ENCODE measurements around the gene DPP7.
"Not testable (repeated sequence)": the region's sequence is repeated elsewhere in the genome, so short reads cannot be mapped to it uniquely, and the experiment has no call there.

The DPP7 gene

GRCh38 chr9:137139468-137140150 lies 25.1 kb upstream of the DPP7 start:
- H3K4me1 ChIP-seq (ENCODE audit: control insufficient read depth, insufficient read depth, low read length) = no peaks in the 10 kb centered on the region
- H3K4me3 ChIP-seq (ENCODE audit: insufficient read depth, low read depth, low read length) = no peak overlapping the region
- 44% methylated on average over 37 of the region's 37 CpGs for WGBS, 2 experiments
- H3K27ac ChIP-seq (ENCODE audit: insufficient read depth, low read depth, low read length, poor library complexity, severe bottlenecking) = no peak overlapping the region
- no peaks in the 10 kb centered on the region for H3K36me3 ChIP-seq (ENCODE audit: control insufficient read depth, insufficient read depth, low read length)
- peaks cover 95% of the 10 kb centered on the region for H3K27me3 ChIP-seq (ENCODE audit: control insufficient read depth, insufficient read depth, low read length, poor library complexity, severe bottlenecking)
- no peaks in the 10 kb centered on the region for H3K9me3 ChIP-seq (ENCODE audit: control insufficient read depth, low read length)

GRCh38 chr9:137138722-137139467 lies 24.4 kb upstream of the DPP7 start, which contains the start of gene GRIN1:
Gene GRIN1 (plus strand): TSS chr9:137139154. CDS start chr9:137139487, 333 bp downstream.
- H3K4me1 ChIP-seq (ENCODE audit: control insufficient read depth, insufficient read depth, low read length) = no peaks in the 10 kb centered on the region
- no peak within 1 kb of the TSS for H3K27ac ChIP-seq (ENCODE audit: insufficient read depth, low read depth, low read length, poor library complexity, severe bottlenecking)
- peaks cover 98% of the 10 kb centered on the region for H3K27me3 ChIP-seq (ENCODE audit: control insufficient read depth, insufficient read depth, low read length, poor library complexity, severe bottlenecking)
- WGBS, 2 experiments = 12% methylated on average over 104 of the region's 104 CpGs
- no peaks in the 10 kb centered on the region for H3K36me3 ChIP-seq (ENCODE audit: control insufficient read depth, insufficient read depth, low read length)
- no peaks in the 10 kb centered on the region for H3K9me3 ChIP-seq (ENCODE audit: control insufficient read depth, low read length)
- no peak within 1 kb of the TSS for H3K4me3 ChIP-seq (ENCODE audit: insufficient read depth, low read depth, low read length)

GRCh38 chr9:137138058-137138721 lies 23.7 kb upstream of the DPP7 start:
- Histone ChIP-seq H3K27ac (ENCODE audit: insufficient read depth, low read depth, low read length, poor library complexity, severe bottlenecking) (no peak overlapping the region), H3K4me3 (ENCODE audit: insufficient read depth, low read depth, low read length) (no peak overlapping the region), H3K27me3 (ENCODE audit: control insufficient read depth, insufficient read depth, low read length, poor library complexity, severe bottlenecking) (peaks cover 97% of the 10 kb centered on the region), H3K36me3 (ENCODE audit: control insufficient read depth, insufficient read depth, low read length) (no peaks in the 10 kb centered on the region), H3K4me1 (ENCODE audit: control insufficient read depth, insufficient read depth, low read length) (no peaks in the 10 kb centered on the region), H3K9me3 (ENCODE audit: control insufficient read depth, low read length) (no peaks in the 10 kb centered on the region)
- WGBS, 2 experiments = 16 to 20% methylated on average over 25 of the region's 25 CpGs

- peaks cover 94% of the 10 kb centered on the region for H3K27me3 ChIP-seq (ENCODE audit: control insufficient read depth, insufficient read depth, low read length, poor library complexity, severe bottlenecking)
- no peak overlapping the region for H3K4me3 ChIP-seq (ENCODE audit: insufficient read depth, low read depth, low read length)
- no peaks in the 10 kb centered on the region for H3K36me3 ChIP-seq (ENCODE audit: control insufficient read depth, insufficient read depth, low read length)
- 75 to 77% methylated on average over 23 of the region's 23 CpGs for WGBS, 2 experiments
- no peak overlapping the region for H3K27ac ChIP-seq (ENCODE audit: insufficient read depth, low read depth, low read length, poor library complexity, severe bottlenecking)
- no peaks in the 10 kb centered on the region for H3K9me3 ChIP-seq (ENCODE audit: control insufficient read depth, low read length)
- H3K4me1 ChIP-seq (ENCODE audit: control insufficient read depth, insufficient read depth, low read length) = no peaks in the 10 kb centered on the region
Observed at GRCh38 chr9:137136881-137137607, 22.5 kb upstream of the DPP7 start.

- 48% methylated on average over 27 of the region's 27 CpGs for WGBS, 2 experiments
- Histone ChIP-seq H3K9me3 (ENCODE audit: control insufficient read depth, low read length) (no peaks in the 10 kb centered on the region), H3K4me3 (ENCODE audit: insufficient read depth, low read depth, low read length) (no peak overlapping the region), H3K4me1 (ENCODE audit: control insufficient read depth, insufficient read depth, low read length) (no peaks in the 10 kb centered on the region), H3K27me3 (ENCODE audit: control insufficient read depth, insufficient read depth, low read length, poor library complexity, severe bottlenecking) (peaks cover 94% of the 10 kb centered on the region), H3K27ac (ENCODE audit: insufficient read depth, low read depth, low read length, poor library complexity, severe bottlenecking) (no peak overlapping the region), H3K36me3 (ENCODE audit: control insufficient read depth, insufficient read depth, low read length) (no peaks in the 10 kb centered on the region)
Observed at GRCh38 chr9:137136261-137136880, 21.8 kb upstream of the DPP7 start.

DNA sequence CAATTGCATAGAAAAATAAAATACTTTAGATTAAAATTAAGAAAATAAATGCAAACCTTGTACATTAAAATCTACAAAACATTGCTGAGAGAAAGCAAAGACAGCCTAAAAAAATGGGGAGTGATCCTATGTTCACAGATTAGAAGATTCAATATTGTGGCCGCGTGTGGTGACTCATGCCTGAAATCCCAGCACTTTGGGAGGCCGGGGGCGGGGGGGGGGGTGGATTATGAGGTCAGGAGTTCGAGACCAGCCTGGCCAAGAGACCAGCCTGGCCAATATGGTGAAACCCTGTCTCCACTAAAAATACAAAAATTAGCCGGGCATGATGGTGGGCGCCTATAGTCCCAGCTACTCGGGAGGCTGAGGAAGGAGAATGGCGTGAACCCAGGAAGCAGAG lies 20.6 kb upstream of the DPP7 start:
- WGBS, 2 experiments = 78% methylated on average over 9 of the region's 9 CpGs
- H3K9me3 ChIP-seq (ENCODE audit: control insufficient read depth, low read length); H3K4me1 ChIP-seq (ENCODE audit: control insufficient read depth, insufficient read depth, low read length); H3K27ac ChIP-seq (ENCODE audit: insufficient read depth, low read depth, low read length, poor library complexity, severe bottlenecking); H3K36me3 ChIP-seq (ENCODE audit: control insufficient read depth, insufficient read depth, low read length); H3K4me3 ChIP-seq (ENCODE audit: insufficient read depth, low read depth, low read length): not testable (repeated sequence)
- peaks cover 94% of the 10 kb centered on the region for H3K27me3 ChIP-seq (ENCODE audit: control insufficient read depth, insufficient read depth, low read length, poor library complexity, severe bottlenecking)

DNA sequence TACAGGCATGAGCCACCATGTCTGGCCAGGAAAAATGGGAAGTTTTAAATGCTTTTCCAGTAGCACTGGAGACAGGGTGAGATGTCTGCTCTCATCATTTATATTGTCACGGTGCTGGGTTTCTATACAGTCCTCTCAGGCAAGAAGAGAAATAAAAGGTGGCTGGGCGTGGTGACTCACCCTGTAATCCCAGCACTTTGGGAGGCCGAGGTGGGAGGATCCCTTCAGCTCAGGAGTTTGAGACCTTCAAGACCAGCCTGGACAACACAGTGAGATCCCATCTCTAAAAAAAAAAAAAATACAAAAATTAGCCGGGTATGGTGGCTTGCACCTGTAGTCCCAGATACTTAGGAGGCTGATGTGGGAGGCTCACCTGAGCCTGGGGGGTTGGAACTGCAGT lies 19.7 kb upstream of the DPP7 start:
- Histone ChIP-seq H3K9me3 (ENCODE audit: control insufficient read depth, low read length) (no peaks in the 10 kb centered on the region), H3K36me3 (ENCODE audit: control insufficient read depth, insufficient read depth, low read length) (no peaks in the 10 kb centered on the region), H3K27ac (ENCODE audit: insufficient read depth, low read depth, low read length, poor library complexity, severe bottlenecking) (no peak overlapping the region), H3K4me1 (ENCODE audit: control insufficient read depth, insufficient read depth, low read length) (no peaks in the 10 kb centered on the region), H3K27me3 (ENCODE audit: control insufficient read depth, insufficient read depth, low read length, poor library complexity, severe bottlenecking) (peaks cover 88% of the 10 kb centered on the region), H3K4me3 (ENCODE audit: insufficient read depth, low read depth, low read length) (no peak overlapping the region)
- WGBS, 2 experiments = 77 to 80% methylated on average over 4 of the region's 4 CpGs

DNA sequence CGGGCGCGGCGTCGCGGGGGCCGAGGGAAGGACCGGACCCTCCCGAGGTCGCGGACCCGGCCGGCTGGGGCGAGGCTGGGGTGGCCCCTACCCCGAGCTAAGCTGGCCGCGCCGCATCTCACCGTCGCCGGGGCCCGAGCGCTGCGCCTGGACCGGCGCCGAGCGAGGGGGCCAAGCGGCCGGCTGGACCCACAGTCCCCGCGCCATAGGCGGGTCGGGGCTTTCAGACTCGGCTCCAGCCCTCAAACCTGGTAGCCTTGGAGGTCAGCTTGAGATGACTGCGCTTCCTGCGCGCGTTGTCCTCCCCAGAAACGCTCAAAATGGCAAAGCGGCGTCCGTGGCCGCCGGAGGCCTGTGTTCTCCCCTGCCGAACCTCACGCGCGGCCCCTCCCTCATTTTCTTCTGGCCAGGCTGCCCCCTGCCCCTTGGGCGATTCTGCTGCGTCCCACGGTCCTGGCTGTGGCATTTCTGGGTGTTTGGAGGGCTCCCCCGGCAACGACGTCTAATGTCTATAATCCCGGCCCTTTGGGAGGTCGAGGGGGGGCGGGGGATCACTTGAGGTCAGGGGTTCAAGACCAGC lies 15.7 kb upstream of the DPP7 start:
- Histone ChIP-seq H3K36me3 (ENCODE audit: control insufficient read depth, insufficient read depth, low read length) (no peaks in the 10 kb centered on the region), H3K27me3 (ENCODE audit: control insufficient read depth, insufficient read depth, low read length, poor library complexity, severe bottlenecking) (peaks cover 50% of the 10 kb centered on the region), H3K27ac (ENCODE audit: insufficient read depth, low read depth, low read length, poor library complexity, severe bottlenecking) (no peak overlapping the region), H3K4me1 (ENCODE audit: control insufficient read depth, insufficient read depth, low read length) (peaks cover 8% of the 10 kb centered on the region), H3K4me3 (ENCODE audit: insufficient read depth, low read depth, low read length) (peak overlapping the region; percentile 91), H3K9me3 (ENCODE audit: control insufficient read depth, low read length) (no peaks in the 10 kb centered on the region)
- 6% methylated on average over 58 of the region's 58 CpGs for WGBS, 2 experiments

DNA sequence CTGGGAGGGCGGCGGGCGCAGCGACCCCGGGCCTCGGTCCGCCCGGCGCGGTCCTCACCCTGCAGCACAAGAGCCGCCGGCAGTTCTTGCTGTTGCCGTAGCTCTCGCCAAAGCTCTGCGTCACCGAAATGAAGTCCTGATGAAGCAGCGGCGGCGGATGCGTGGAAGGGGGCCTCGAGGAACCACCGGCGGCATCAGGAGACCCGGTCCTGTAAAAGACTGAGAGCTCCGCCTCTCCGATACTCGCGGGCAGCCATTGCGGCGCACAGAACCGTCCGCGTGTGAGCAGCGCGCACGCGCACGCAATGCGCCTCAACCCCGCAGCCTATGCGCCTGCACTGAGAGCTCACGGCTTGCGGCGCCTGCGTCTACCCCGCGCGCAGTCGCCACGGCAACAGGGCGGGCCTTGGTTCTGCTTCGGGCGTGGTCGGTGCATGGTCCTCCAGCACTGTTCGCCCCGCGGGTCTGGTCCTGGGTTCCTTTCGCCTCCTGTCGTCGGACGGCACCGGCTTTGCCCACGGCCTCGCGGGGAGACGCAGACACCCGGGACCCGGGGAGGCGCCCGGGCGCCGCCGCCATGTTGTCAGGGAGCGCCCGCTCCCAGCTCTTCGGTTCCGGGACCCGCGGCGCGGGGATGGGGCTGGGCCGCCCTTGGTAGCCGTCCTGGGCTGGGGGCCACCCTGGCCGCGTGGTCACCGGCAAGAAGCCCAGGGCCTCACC lies 15.1 kb upstream of the DPP7 start:
- no peak overlapping the region for H3K27ac ChIP-seq (ENCODE audit: insufficient read depth, low read depth, low read length, poor library complexity, severe bottlenecking)
- no peaks in the 10 kb centered on the region for H3K36me3 ChIP-seq (ENCODE audit: control insufficient read depth, insufficient read depth, low read length)
- peaks cover 8% of the 10 kb centered on the region for H3K4me1 ChIP-seq (ENCODE audit: control insufficient read depth, insufficient read depth, low read length)
- peak overlapping the region; percentile 91 for H3K4me3 ChIP-seq (ENCODE audit: insufficient read depth, low read depth, low read length)
- WGBS, 2 experiments = 0% methylated on average over 86 of the region's 86 CpGs
- H3K27me3 ChIP-seq (ENCODE audit: control insufficient read depth, insufficient read depth, low read length, poor library complexity, severe bottlenecking) = peaks cover 44% of the 10 kb centered on the region
- no peaks in the 10 kb centered on the region for H3K9me3 ChIP-seq (ENCODE audit: control insufficient read depth, low read length)
